ENCODE results near the gene KDM4E. TPM values are rescaled to one million over a fixed set of nuclear protein-coding genes. Genes with fewer than 3 reads are reported as not detected.

KDM4E gene
- polyA plus RNA-seq, 1 donor (not counting 4 experiments of a cell fraction or from before 2014, with no cell fraction given) = not detected

DNA sequence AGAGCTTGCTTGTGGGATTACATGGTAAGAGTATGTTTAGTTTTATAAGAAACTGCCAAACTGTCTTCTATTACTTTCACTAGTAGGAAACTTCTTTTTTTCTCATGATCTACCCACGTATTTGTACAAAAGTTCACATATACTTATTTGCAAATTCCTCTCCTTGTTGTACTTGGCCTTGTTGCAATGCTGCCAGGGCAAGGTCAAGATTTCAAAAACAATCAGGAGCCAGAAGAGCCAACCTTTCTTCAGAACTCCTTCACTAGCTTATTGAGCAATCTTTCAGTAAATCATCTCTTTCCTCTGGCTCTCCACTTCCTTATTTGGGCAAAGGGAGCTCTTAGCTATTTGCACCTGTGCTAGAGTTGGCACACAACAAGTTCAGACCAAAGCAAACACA lies 51.4 kb downstream of the KDM4E start:
- H3K4me3 ChIP-seq (ENCODE audit: control insufficient read depth in 2 of 3, extremely low read depth in 1 of 3, insufficient read depth in 2 of 3, low read depth in 1 of 3, low read length in 3 of 3) = no peak overlapping the region
- dilution Hi-C loops (cut with MboI; ENCODE audit: extremely low pct_ligation_motif_present, low sequenced_read_pairs) = no loop called here
- TF ChIP-seq EZH2 (IDR thresholded peaks at IDR 0.05; ENCODE audit: low read length) = no peak
- TF ChIP-seq, protein P1, sequence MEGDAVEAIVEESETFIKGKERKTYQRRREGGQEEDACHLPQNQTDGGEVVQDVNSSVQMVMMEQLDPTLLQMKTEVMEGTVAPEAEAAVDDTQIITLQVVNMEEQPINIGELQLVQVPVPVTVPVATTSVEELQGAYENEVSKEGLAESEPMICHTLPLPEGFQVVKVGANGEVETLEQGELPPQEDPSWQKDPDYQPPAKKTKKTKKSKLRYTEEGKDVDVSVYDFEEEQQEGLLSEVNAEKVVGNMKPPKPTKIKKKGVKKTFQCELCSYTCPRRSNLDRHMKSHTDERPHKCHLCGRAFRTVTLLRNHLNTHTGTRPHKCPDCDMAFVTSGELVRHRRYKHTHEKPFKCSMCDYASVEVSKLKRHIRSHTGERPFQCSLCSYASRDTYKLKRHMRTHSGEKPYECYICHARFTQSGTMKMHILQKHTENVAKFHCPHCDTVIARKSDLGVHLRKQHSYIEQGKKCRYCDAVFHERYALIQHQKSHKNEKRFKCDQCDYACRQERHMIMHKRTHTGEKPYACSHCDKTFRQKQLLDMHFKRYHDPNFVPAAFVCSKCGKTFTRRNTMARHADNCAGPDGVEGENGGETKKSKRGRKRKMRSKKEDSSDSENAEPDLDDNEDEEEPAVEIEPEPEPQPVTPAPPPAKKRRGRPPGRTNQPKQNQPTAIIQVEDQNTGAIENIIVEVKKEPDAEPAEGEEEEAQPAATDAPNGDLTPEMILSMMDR (optimal IDR thresholded peaks at IDR 0.05 in 1 of 3, IDR thresholded peaks at IDR 0.05 in 1 of 3, conservative IDR thresholded peaks at IDR 0.05 in 1 of 3; ENCODE audit: extremely low read depth in 1 of 3, insufficient read depth in 2 of 3, low read length in 3 of 3) = no peak
- no peak overlapping the region for H3K9ac ChIP-seq (ENCODE audit: control insufficient read depth, extremely low read depth, insufficient read depth, low read length)
- no peak overlapping the region for H2AFZ ChIP-seq (ENCODE audit: control insufficient read depth, low read length)
- no peaks in the 10 kb centered on the region for H3K27me3 ChIP-seq (ENCODE audit: control insufficient read depth, extremely low read depth, insufficient read depth, low read length)
- H3K79me2 ChIP-seq (ENCODE audit: control insufficient read depth, insufficient read depth, low read length) = no peaks in the 10 kb centered on the region
- H3K36me3 ChIP-seq (ENCODE audit: control insufficient read depth in 2 of 2, extremely low read depth in 1 of 2, insufficient read depth in 2 of 2, low read length in 2 of 2) = no peaks in the 10 kb centered on the region
- H3K27ac ChIP-seq (ENCODE audit: control insufficient read depth, insufficient read depth, low read length) = no peak overlapping the region
- H3K4me1 ChIP-seq (ENCODE audit: control insufficient read depth, extremely low read depth, insufficient read depth, low read length) = peaks cover 24% of the 10 kb centered on the region
- H4K20me1 ChIP-seq (ENCODE audit: control insufficient read depth, extremely low read depth, insufficient read depth, low read length) = no peaks in the 10 kb centered on the region
- no peak overlapping the region for H3K4me2 ChIP-seq (ENCODE audit: control insufficient read depth, extremely low read depth, insufficient read depth, low read depth, low read length)
- H3K9me3 ChIP-seq (ENCODE audit: control insufficient read depth, low read depth, low read length) = no peaks in the 10 kb centered on the region
- no peak for DNase-seq (ENCODE audit: low read depth, low spot score)
- no peak for FAIRE-seq
- H3K9me1 ChIP-seq (ENCODE audit: control insufficient read depth, extremely low read depth, insufficient read depth, low read length) = no peaks in the 10 kb centered on the region

DNA sequence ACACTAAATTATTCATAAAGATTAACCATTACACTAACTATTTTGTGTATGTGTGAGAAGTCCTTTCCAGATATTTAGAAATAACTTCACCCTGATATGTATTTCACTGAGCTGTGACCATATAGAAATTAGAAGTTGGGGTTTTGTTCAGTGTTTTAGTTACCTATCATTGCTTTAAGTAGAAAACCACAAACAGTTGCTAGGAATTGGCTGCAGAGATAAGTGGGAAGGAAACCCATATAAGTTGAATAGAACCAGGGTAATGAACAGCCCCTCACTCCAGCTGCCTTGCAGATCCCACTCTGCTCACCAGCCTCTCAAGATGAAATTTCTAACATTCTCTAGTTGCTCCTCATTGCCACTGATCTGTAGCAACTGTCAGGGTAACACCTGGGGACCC lies 51.9 kb downstream of the KDM4E start:
- dilution Hi-C loops (cut with MboI; ENCODE audit: extremely low pct_ligation_motif_present, low sequenced_read_pairs) = no loop called here
- Histone ChIP-seq H3K9me1 (ENCODE audit: control insufficient read depth, extremely low read depth, insufficient read depth, low read length) (no peaks in the 10 kb centered on the region), H3K36me3 (ENCODE audit: control insufficient read depth in 2 of 2, extremely low read depth in 1 of 2, insufficient read depth in 2 of 2, low read length in 2 of 2) (no peaks in the 10 kb centered on the region), H3K9ac (ENCODE audit: control insufficient read depth, extremely low read depth, insufficient read depth, low read length) (no peak overlapping the region), H3K79me2 (ENCODE audit: control insufficient read depth, insufficient read depth, low read length) (no peaks in the 10 kb centered on the region), H3K4me3 (ENCODE audit: control insufficient read depth in 2 of 3, extremely low read depth in 1 of 3, insufficient read depth in 2 of 3, low read depth in 1 of 3, low read length in 3 of 3) (no peak overlapping the region), H4K20me1 (ENCODE audit: control insufficient read depth, extremely low read depth, insufficient read depth, low read length) (no peaks in the 10 kb centered on the region), H3K9me3 (ENCODE audit: control insufficient read depth, low read depth, low read length) (no peaks in the 10 kb centered on the region), H3K4me1 (ENCODE audit: control insufficient read depth, extremely low read depth, insufficient read depth, low read length) (peaks cover 24% of the 10 kb centered on the region), H3K27me3 (ENCODE audit: control insufficient read depth, extremely low read depth, insufficient read depth, low read length) (no peaks in the 10 kb centered on the region), H3K27ac (ENCODE audit: control insufficient read depth, insufficient read depth, low read length) (no peak overlapping the region), H2AFZ (ENCODE audit: control insufficient read depth, low read length) (no peak overlapping the region), H3K4me2 (ENCODE audit: control insufficient read depth, extremely low read depth, insufficient read depth, low read depth, low read length) (no peak overlapping the region)
- DNase-seq (ENCODE audit: low read depth, low spot score) (no peak), FAIRE-seq (no peak)
- TF ChIP-seq EZH2 (IDR thresholded peaks at IDR 0.05; ENCODE audit: low read length) = no peak
- TF ChIP-seq, protein P1 (optimal IDR thresholded peaks at IDR 0.05 in 1 of 3, IDR thresholded peaks at IDR 0.05 in 1 of 3, conservative IDR thresholded peaks at IDR 0.05 in 1 of 3; ENCODE audit: extremely low read depth in 1 of 3, insufficient read depth in 2 of 3, low read length in 3 of 3) = no peak

Other genes starting within 250 kb of the KDM4E start
- gene CWC15, start 51.7 kb upstream of the KDM4E start, polyA plus RNA-seq = 29.8 to 56.3 TPM (median 35.3 TPM) in 3 replicates
- gene KDM4D, start 51.5 kb upstream of the KDM4E start, polyA plus RNA-seq = 0.48 to 1.2 TPM (median 1.1 TPM) in 3 replicates
- gene KDM4F, start 24.2 kb downstream of the KDM4E start, polyA plus RNA-seq = not detected in 3 replicates
- 37.8 to 47.7 TPM (median 43.0 TPM) in 3 replicates for gene SRSF8, start 41.7 kb downstream of the KDM4E start, polyA plus RNA-seq
- gene ENDOD1, start 64.6 kb downstream of the KDM4E start, polyA plus RNA-seq = 27.2 to 36.0 TPM (median 35.5 TPM) in 3 replicates
- 13.5 to 35.2 TPM (median 34.6 TPM) in 3 replicates for gene SESN3, start 205.9 kb downstream of the KDM4E start, polyA plus RNA-seq